K562 (cell line): Measurements from ENCODE around the gene TMEM208. TPM values are rescaled to one million over a fixed set of nuclear protein-coding genes. Genes with fewer than 3 reads are reported as not detected.

Source experiments
- ATF2 ChIP-seq: sonication (generic); formaldehyde crosslinking; IDR thresholded peaks from 2 replicates; pipeline ENCODE4 v1.8.1; 2022; ENCODE audit warnings: missing genetic modification reagents
- CAMTA2 ChIP-seq: fragments of 250-450 bp; sonication (Bioruptor Pico); conservative IDR thresholded peaks from 2 replicates; pipeline ENCODE4 v1.5.1; 2022
- ELF1 ChIP-seq: fragments of 200-800 bp; sonication (Bioruptor generic); IDR thresholded peaks from 2 replicates; pipeline ENCODE4 v1.6.1; 2016; ENCODE audit warnings: missing genetic modification characterization, missing compliant biosample characterization
- EZH2 ChIP-seq: IDR thresholded peaks from 2 replicates; pipeline ENCODE4 v1.6.1; 2012; ENCODE audit warnings: low read depth, mild to moderate bottlenecking, inconsistent platforms, low read length, borderline replicate concordance
- FIP1L1 ChIP-seq: fragments of 200-400 bp; formaldehyde crosslinking; IDR thresholded peaks from 2 replicates; pipeline ENCODE4 v1.6.1; 2018; ENCODE audit warnings: mild to moderate bottlenecking, low read depth, low read length; ENCODE audit not compliant: poor library complexity, severe bottlenecking
- GTF3C2 ChIP-seq: IDR thresholded peaks from 3 replicates; pipeline ENCODE4 v1.6.1; 2011; ENCODE audit warnings: borderline replicate concordance, mild to moderate bottlenecking, moderate library complexity; ENCODE audit not compliant: insufficient read length; ENCODE audit errors: extremely low read depth
- LEF1 ChIP-seq: fragments of 450-650 bp; IDR thresholded peaks from 2 replicates; pipeline ENCODE4 v1.6.1; 2016; ENCODE audit warnings: mild to moderate bottlenecking
- NCOA1 ChIP-seq: fragments of 450-650 bp; IDR thresholded peaks from 2 replicates; pipeline ENCODE4 v1.6.1; 2016; ENCODE audit warnings: low read depth
- NR1H2 ChIP-seq: sonication (generic); formaldehyde crosslinking; IDR thresholded peaks from 2 replicates; pipeline ENCODE4 v1.4.0; 2020; ENCODE audit warnings: mild to moderate bottlenecking, missing genetic modification reagents
- NR4A1 ChIP-seq, 2 experiments: fragments of 250-450 bp in 1 of 2; fragments of 450-650 bp in 1 of 2; sonication (Bioruptor Pico) in 1 of 2; IDR thresholded peaks; 2 replicates each; pipeline versions ENCODE4 v1.4.0 to v1.6.1; 2016 to 2020; ENCODE audit warnings: mild to moderate bottlenecking in 2 of 2, missing compliant biosample characterization in 1 of 2, missing genetic modification characterization in 1 of 2, moderate library complexity in 1 of 2
- RREB1 ChIP-seq: fragments of 250-450 bp; sonication (Bioruptor Pico); IDR thresholded peaks from 2 replicates; pipeline ENCODE4 v1.4.0; 2020
- SMARCB1 ChIP-seq: IDR thresholded peaks from 2 replicates; pipeline ENCODE4 v1.6.1; 2011; ENCODE audit warnings: improper control_type of control experiment, low read depth; ENCODE audit not compliant: insufficient read length
- TOE1 ChIP-seq, 2 experiments: fragments of 450-650 bp in 1 of 2; sonication (generic) in 1 of 2; formaldehyde crosslinking in 1 of 2; IDR thresholded peaks; 2 replicates each; pipeline versions ENCODE4 v1.7.1 to v1.8.0; 2016 to 2022; ENCODE audit warnings: borderline replicate concordance in 2 of 2, mild to moderate bottlenecking in 2 of 2, antibody characterized with exemption in 1 of 2, inconsistent platforms in 1 of 2, low read depth in 1 of 2, missing genetic modification reagents in 1 of 2, moderate library complexity in 1 of 2
- ZNF384 ChIP-seq: IDR thresholded peaks from 2 replicates; pipeline ENCODE4 v1.6.1; 2012; ENCODE audit warnings: low read depth, low read length, improper control_type of control experiment
- polyA plus RNA-seq, 8 experiments: library from polyadenylated mRNA; depleted of rRNA in 4 of 8; stranded (reverse) in 5 of 8; unstranded in 3 of 8; fragments of >200 nt; fragmentation: Nextera tagmentation in 2 of 8; fragmentation: Illumina TruSeq in 1 of 8; extraction: Ambion mirVana in 2 of 8; extraction: Trizol in 1 of 8; gene quantifications; 2 replicates each; pipeline versions ENCODE4 v1.2.1 to v1.2.3, GENCODE V29; 2011 to 2014; ENCODE audit warnings: inconsistent platforms in 1 of 8, missing spikeins in 1 of 8
- total RNA-seq, 7 experiments: library from RNA; depleted of rRNA in 6 of 7; stranded (reverse); fragments of >200 nt in 6 of 7; fragmentation: Illumina TruSeq in 2 of 7; extraction: Trizol in 2 of 7; gene quantifications; 2 replicates each; pipeline versions ENCODE4 v1.2.1 to v1.2.3, GENCODE V29; 2011 to 2021; ENCODE audit warnings: low replicate concordance in 1 of 7

Gene TMEM208
- total and polyA plus RNA-seq, 9 of the 15 experiments (the other 6 are each of a cell fraction or from before 2014, with no cell fraction given): 31.8 to 239 (median 54.3) TPM

- TF ChIP-seq RREB1 (CRISPR knock-in tag) (no peak), NCOA1 (no peak), ELF1 (peak; percentile 100), LEF1 (0 out of 2 replicates have a peak, but pooled peaks have one; percentile 30), NR1H2 (CRISPR knock-in tag) (no peak), EZH2 (no peak), FIP1L1 (no peak), NR4A1 (CRISPR knock-in tag; IDR thresholded peaks at IDR 0.05) (no peak), NR4A1 (tag; IDR thresholded peaks at IDR 0.05) (no peak; the same call in 1 of the 2 replicates), ATF2 (CRISPR knock-in tag) (no peak), GTF3C2 (no peak), ZNF384 (no peak), SMARCB1 (no peak), TOE1 (IDR thresholded peaks at IDR 0.05; ENCODE audit: borderline replicate concordance) (0 out of 2 replicates have a peak, but pooled peaks have one; percentile 69), TOE1 (CRISPR knock-in tag; IDR thresholded peaks at IDR 0.05; ENCODE audit: borderline replicate concordance, low read depth) (no peak), CAMTA2 (CRISPR knock-in tag) (no peak)
Measured at GRCh38 chr16:67226804-67227566, at the start of gene TMEM208 (continued).
